HepG2 (cell line): Measurements from ENCODE around the gene SMIM29.

Source experiments
- DMTF1 ChIP-seq: sonication (generic); formaldehyde crosslinking; IDR thresholded peaks from 2 replicates; pipeline ENCODE4 v1.4.0; 2020; ENCODE audit warnings: mild to moderate bottlenecking, missing genetic modification reagents
- POLR2A ChIP-seq, 2 experiments: IDR thresholded peaks; 2 replicates each; pipeline ENCODE4 v1.6.1; 2011; ENCODE audit warnings: low read depth in 2 of 2, low read length in 2 of 2, mild to moderate bottlenecking in 1 of 2, moderate library complexity in 1 of 2; ENCODE audit not compliant: insufficient read depth in 1 of 2
- SYNCRIP ChIP-seq: fragments of 200-400 bp; formaldehyde crosslinking; IDR thresholded peaks from 2 replicates; pipeline ENCODE4 v1.6.1; 2018; ENCODE audit warnings: mild to moderate bottlenecking, low read depth, low read length; ENCODE audit not compliant: insufficient read depth
- ZNF512B ChIP-seq: sonication (generic); formaldehyde crosslinking; IDR thresholded peaks from 2 replicates; pipeline ENCODE4 v1.5.1; 2020; ENCODE audit warnings: missing genetic modification reagents, mild to moderate bottlenecking, borderline replicate concordance
- TF ChIP-seq, protein P1 (sequence below): sonication (generic); formaldehyde crosslinking; IDR thresholded peaks from 2 replicates; pipeline ENCODE4 v1.5.0; 2020; ENCODE audit warnings: mild to moderate bottlenecking, missing genetic modification reagents, moderate library complexity

DNA sequence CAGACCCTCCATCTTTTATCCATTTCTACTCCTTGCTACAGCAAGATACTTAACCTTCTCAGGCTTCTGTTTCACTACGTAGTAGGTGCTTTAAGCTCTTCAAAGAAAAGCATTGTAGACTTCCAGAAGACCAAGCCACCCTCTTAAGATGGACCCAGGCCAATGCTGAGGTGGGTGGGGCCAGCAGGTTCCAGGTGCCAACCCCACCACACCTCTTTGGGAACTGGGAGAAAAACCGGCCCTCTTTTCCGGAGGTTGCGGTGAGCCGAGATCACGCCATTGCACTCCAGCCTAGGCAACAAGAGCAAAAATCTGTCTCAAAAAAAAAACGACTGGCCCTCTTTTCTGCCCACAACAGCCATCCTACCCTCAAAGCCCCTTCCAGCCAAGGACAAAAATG, 22.7 kb downstream of the SMIM29 start:
- TF ChIP-seq DMTF1 (CRISPR knock-in tag) (no peak), POLR2A (IDR thresholded peaks at IDR 0.05; ENCODE audit: insufficient read depth in 1 of 2, low read depth in 2 of 2, low read length in 2 of 2) (no peak), SYNCRIP (no peak), ZNF512B (CRISPR knock-in tag) (no peak)
- TF ChIP-seq, protein P1, sequence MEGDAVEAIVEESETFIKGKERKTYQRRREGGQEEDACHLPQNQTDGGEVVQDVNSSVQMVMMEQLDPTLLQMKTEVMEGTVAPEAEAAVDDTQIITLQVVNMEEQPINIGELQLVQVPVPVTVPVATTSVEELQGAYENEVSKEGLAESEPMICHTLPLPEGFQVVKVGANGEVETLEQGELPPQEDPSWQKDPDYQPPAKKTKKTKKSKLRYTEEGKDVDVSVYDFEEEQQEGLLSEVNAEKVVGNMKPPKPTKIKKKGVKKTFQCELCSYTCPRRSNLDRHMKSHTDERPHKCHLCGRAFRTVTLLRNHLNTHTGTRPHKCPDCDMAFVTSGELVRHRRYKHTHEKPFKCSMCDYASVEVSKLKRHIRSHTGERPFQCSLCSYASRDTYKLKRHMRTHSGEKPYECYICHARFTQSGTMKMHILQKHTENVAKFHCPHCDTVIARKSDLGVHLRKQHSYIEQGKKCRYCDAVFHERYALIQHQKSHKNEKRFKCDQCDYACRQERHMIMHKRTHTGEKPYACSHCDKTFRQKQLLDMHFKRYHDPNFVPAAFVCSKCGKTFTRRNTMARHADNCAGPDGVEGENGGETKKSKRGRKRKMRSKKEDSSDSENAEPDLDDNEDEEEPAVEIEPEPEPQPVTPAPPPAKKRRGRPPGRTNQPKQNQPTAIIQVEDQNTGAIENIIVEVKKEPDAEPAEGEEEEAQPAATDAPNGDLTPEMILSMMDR: no peak
